GM12801 (cell line): ENCODE data around the gene PRKCB.

Experiments used
- CTCF ChIP-seq: IDR thresholded peaks from one replicate; pipeline ENCODE4 v1.5.1; 2011; ENCODE audit warnings: control low read depth; ENCODE audit not compliant: insufficient read length; ENCODE audit errors: extremely low read depth

Gene PRKCB

GRCh38 chr16:23947838-23948237, 112.1 kb downstream of the PRKCB start:
- TF ChIP-seq CTCF = no peak

DNA sequence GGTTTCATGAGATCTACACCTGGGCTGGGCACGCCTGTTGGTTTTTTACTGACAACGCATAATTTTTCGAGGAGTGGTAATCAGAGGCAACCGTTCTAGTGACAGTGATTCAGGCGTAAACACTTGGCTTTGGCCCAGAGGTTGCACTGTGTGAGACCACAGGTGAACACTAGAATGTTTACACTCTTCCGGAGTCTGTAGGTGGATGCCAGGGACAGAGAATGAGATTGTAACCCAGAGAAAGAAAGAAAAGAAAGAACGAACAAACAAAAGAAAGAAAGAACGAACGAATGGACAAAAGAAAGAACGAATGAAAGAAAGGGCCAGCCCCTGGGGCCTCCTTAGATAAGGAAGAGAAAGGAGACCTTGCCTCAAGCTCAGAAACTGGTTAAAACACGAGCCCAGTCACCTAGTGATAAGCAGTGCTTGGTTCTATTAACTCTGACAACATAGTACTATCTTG, 113.2 kb downstream of the PRKCB start:
- no peak for TF ChIP-seq CTCF

- no peak for TF ChIP-seq CTCF
Measured at GRCh38 chr16:23949630-23950290, 114.0 kb downstream of the PRKCB start.

GRCh38 chr16:23950291-23950894, 114.6 kb downstream of the PRKCB start:
- TF ChIP-seq CTCF = no peak

- TF ChIP-seq CTCF = no peak
Measured at GRCh38 chr16:23950898-23951297, 115.1 kb downstream of the PRKCB start.

GRCh38 chr16:23952128-23952970, 116.6 kb downstream of the PRKCB start:
- no peak for TF ChIP-seq CTCF

DNA sequence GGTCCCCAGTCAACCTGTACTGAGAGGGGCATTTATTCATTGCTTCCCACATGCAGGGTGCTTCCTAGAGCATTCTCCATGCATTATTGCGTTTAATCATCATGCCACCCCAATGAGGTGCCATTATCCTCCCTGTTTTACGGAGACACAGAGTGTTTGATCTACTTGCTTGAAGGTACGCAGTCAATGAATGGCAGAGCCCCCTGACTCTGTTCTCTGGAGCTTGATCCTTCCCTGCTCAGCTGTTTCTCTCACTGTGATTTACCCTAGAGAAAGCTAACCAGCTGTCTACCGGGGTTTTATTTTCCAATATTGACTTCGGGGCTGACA, 117.2 kb downstream of the PRKCB start:
- no peak for TF ChIP-seq CTCF
